ENCODE data around the gene BTBD9. TPM values are rescaled to one million over a fixed set of nuclear protein-coding genes. Genes with fewer than 3 reads are reported as not detected.

BTBD9 gene
- total and polyA plus RNA-seq, 2 of the 13 experiments (the other 11 are each of a cell fraction or from before 2014, with no cell fraction given): 1.2 to 3.0 TPM

DNA sequence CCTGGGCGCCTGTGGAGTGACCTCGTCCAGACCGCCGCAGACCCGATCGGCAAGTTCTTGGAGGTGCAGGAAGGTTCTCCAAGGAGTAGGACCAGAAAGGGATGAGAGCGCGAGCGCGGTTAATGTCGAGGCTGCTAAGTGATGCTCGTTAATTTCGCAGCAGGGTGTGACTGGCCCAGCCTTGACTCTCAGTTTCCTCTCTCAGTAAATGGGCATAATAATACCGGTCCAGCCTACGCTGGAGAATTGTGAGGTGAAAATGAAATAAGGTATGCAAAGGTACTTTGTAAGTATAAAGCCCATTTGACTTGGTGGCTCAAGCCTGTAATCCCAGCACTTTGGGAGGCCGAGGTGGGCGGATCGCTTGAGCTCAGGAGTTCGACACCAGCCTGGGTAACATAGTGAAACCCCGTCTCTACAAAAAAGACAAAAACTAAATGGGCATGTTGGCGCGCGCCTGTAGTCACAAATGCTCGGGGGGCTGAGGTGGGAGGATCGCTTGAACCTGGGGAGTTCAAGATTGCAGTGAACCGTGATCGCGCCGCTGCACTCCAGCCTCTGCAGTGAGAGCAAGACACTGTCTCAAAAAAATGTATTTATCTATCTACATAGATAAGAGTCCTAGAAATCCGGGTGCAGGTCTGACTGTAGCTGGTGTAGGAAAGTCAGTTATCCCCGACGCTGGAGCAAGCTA lies 634 bp upstream of the BTBD9 start (continued):
- TF ChIP-seq, protein P1, sequence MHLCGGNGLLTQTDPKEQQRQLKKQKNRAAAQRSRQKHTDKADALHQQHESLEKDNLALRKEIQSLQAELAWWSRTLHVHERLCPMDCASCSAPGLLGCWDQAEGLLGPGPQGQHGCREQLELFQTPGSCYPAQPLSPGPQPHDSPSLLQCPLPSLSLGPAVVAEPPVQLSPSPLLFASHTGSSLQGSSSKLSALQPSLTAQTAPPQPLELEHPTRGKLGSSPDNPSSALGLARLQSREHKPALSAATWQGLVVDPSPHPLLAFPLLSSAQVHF (CRISPR knock-in tag; IDR thresholded peaks at IDR 0.05): 0 out of 2 replicates have a peak, but pooled peaks have one; percentile 56
- no peak for TF ChIP-seq ZNF619 (CRISPR knock-in tag; IDR thresholded peaks at IDR 0.05)
- TF ChIP-seq, protein P2, sequence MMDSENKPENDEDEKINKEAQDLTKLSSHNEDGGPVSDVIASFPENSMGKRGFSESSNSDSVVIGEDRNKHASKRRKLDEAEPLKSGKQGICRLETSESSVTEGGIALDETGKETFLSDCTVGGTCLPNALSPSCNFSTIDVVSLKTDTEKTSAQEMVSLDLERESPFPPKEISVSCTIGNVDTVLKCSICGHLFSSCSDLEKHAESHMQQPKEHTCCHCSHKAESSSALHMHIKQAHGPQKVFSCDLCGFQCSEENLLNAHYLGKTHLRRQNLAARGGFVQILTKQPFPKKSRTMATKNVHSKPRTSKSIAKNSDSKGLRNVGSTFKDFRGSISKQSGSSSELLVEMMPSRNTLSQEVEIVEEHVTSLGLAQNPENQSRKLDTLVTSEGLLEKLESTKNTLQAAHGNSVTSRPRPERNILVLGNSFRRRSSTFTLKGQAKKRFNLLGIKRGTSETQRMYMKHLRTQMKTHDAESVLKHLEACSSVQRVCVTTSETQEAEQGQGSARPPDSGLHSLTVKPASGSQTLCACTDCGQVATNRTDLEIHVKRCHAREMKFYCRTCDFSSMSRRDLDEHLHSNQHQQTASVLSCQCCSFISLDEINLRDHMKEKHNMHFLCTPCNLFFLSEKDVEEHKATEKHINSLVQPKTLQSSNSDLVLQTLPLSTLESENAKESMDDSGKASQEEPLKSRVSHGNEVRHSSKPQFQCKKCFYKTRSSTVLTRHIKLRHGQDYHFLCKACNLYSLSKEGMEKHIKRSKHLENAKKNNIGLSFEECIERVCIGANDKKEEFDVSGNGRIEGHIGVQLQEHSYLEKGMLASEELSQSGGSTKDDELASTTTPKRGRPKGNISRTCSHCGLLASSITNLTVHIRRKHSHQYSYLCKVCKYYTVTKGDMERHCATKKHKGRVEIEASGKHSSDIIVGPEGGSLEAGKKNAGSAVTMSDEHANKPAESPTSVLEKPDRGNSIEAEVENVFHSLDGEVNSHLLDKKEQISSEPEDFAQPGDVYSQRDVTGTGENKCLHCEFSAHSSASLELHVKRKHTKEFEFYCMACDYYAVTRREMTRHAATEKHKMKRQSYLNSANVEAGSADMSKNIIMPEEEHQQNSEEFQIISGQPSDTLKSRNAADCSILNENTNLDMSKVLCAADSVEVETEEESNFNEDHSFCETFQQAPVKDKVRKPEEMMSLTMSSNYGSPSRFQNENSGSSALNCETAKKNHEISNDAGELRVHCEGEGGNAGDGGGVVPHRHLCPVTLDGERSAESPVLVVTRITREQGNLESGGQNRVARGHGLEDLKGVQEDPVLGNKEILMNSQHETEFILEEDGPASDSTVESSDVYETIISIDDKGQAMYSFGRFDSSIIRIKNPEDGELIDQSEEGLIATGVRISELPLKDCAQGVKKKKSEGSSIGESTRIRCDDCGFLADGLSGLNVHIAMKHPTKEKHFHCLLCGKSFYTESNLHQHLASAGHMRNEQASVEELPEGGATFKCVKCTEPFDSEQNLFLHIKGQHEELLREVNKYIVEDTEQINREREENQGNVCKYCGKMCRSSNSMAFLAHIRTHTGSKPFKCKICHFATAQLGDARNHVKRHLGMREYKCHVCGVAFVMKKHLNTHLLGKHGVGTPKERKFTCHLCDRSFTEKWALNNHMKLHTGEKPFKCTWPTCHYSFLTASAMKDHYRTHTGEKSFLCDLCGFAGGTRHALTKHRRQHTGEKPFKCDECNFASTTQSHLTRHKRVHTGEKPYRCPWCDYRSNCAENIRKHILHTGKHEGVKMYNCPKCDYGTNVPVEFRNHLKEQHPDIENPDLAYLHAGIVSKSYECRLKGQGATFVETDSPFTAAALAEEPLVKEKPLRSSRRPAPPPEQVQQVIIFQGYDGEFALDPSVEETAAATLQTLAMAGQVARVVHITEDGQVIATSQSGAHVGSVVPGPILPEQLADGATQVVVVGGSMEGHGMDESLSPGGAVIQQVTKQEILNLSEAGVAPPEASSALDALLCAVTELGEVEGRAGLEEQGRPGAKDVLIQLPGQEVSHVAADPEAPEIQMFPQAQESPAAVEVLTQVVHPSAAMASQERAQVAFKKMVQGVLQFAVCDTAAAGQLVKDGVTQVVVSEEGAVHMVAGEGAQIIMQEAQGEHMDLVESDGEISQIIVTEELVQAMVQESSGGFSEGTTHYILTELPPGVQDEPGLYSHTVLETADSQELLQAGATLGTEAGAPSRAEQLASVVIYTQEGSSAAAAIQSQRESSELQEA (CRISPR knock-in tag; IDR thresholded peaks at IDR 0.05; ENCODE audit: not compliant biosample characterization): no peak
- no peak for TF ChIP-seq ZBTB34 (CRISPR knock-in tag; IDR thresholded peaks at IDR 0.05)
- TF ChIP-seq ZNF431 (CRISPR knock-in tag; IDR thresholded peaks at IDR 0.05; ENCODE audit: borderline replicate concordance, low read depth): 0 out of 2 replicates have a peak, but pooled peaks have one; percentile 16
- TF ChIP-seq ZMYM2 (CRISPR knock-in tag; IDR thresholded peaks at IDR 0.05): 0 out of 2 replicates have a peak, but pooled peaks have one; percentile 18
- TF ChIP-seq, protein P3, sequence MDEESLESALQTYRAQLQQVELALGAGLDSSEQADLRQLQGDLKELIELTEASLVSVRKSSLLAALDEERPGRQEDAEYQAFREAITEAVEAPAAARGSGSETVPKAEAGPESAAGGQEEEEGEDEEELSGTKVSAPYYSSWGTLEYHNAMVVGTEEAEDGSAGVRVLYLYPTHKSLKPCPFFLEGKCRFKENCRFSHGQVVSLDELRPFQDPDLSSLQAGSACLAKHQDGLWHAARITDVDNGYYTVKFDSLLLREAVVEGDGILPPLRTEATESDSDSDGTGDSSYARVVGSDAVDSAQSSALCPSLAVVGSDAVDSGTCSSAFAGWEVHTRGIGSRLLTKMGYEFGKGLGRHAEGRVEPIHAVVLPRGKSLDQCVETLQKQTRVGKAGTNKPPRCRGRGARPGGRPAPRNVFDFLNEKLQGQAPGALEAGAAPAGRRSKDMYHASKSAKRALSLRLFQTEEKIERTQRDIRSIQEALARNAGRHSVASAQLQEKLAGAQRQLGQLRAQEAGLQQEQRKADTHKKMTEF (CRISPR knock-in tag; IDR thresholded peaks at IDR 0.05): peak; percentile 3; the same call in 1 of the 2 replicates
- no peak for TF ChIP-seq HNF1B (CRISPR knock-in tag; IDR thresholded peaks at IDR 0.05)
- TF ChIP-seq, protein P4, sequence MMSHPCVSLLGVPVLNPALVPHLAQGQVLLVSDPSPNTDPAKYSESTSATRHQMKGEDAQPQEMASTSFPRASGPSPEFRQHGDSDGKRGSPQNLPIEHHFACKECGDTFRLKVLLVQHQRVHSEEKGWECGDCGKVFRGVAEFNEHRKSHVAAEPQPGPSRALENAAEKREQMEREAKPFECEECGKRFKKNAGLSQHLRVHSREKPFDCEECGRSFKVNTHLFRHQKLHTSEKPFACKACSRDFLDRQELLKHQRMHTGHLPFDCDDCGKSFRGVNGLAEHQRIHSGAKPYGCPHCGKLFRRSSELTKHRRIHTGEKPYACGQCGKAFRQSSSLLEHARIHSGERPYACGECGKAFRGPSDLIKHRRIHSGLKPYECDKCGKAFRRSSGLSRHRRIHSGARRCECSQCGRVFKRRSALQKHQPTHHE (CRISPR knock-in tag; IDR thresholded peaks at IDR 0.05; ENCODE audit: borderline replicate concordance): no peak
- TF ChIP-seq ZNF547 (CRISPR knock-in tag; IDR thresholded peaks at IDR 0.05): no peak
